HepG2 (cell line): Measurements from ENCODE around the gene CTNND2. TPM values are rescaled to one million over a fixed set of nuclear protein-coding genes. Genes with fewer than 3 reads are reported as not detected.

ENCODE experiments used
- ATAC-seq: fragments of 200-7000 bp; cut with Tn5 transposase; 3 replicates; pipeline ENCODE4 v1.9.1; 2020; ENCODE audit warnings: mild to moderate bottlenecking, moderate library complexity
- BruUV-seq: library from RNA; stranded (reverse); fragments of 400-500 nt; replicated peaks from 2 replicates; lab custom pipeline; 2021; lab: Mats Ljungman, UMichigan
- CTCF ChIA-PET: fragments of 300-600 bp; formaldehyde crosslinking; extraction: SDS; loops from one replicate; lab custom pipeline; 2021; ENCODE audit warnings: low total read pairs, inconsistent platforms, low intra/inter-chr PET ratio; lab: Yijun Ruan, JAX
- POLR2A ChIA-PET: fragments of 350-600 bp; sonication (Branson Sonifier 250); formaldehyde crosslinking; loops from one replicate; lab custom pipeline; 2020; ENCODE audit warnings: antibody characterized with exemption, inconsistent platforms; lab: Yijun Ruan, JAX
- DNase-seq: peaks from one replicate; pipeline ENCODE4 v3.0.0-alpha.2; 2015; ENCODE audit warnings: low spot score
- FAIRE-seq: peaks from 3 replicates; lab custom pipeline; 2011; peaks lifted over from hg19 to GRCh38; lab: Jason Lieb, UNC
- H2AFZ ChIP-seq: one replicate; pipeline ENCODE4 v1.6.1; 2011; ENCODE audit warnings: low read length, inconsistent platforms
- H3K27ac ChIP-seq: fragments of 300-600 bp; 3 replicates; pipeline ENCODE4 v1.8.0; 2011; ENCODE audit warnings: mixed run types, mild to moderate bottlenecking, mixed read lengths, low read length, inconsistent platforms; ENCODE audit not compliant: insufficient read depth; ENCODE audit errors: extremely low read length
- H3K27me3 ChIP-seq, 2 experiments: fragments of 200-600 bp in 1 of 2; 2 replicates in 1 of 2; 3 replicates in 1 of 2; pipeline versions ENCODE4 v1.6.0 to v1.8.0; 2011; ENCODE audit warnings: low read length in 2 of 2, mild to moderate bottlenecking in 2 of 2, moderate library complexity in 2 of 2, inconsistent platforms in 1 of 2; ENCODE audit not compliant: insufficient read depth in 2 of 2, control insufficient read depth in 1 of 2
- H3K36me3 ChIP-seq, 2 experiments: fragments of 200-600 bp in 1 of 2; replicated peaks in 1 of 2; 2 replicates in 1 of 2; 3 replicates in 1 of 2; pipeline versions ENCODE4 v1.5.1 to v1.8.0; 2011; ENCODE audit warnings: low read length in 2 of 2, inconsistent platforms in 1 of 2; ENCODE audit not compliant: insufficient read depth in 2 of 2, control insufficient read depth in 1 of 2
- H3K4me1 ChIP-seq: 2 replicates; pipeline ENCODE4 v1.5.1; 2012; ENCODE audit warnings: low read length, inconsistent platforms; ENCODE audit not compliant: insufficient read depth
- H3K4me2 ChIP-seq: 2 replicates; pipeline ENCODE4 v1.6.0; 2011; ENCODE audit warnings: low read depth, low read length, inconsistent platforms
- H3K4me3 ChIP-seq, 3 experiments: fragments of 200-600 bp in 1 of 3; sonication (generic), shearing (Covaris generic) in 1 of 3; replicated peaks in 1 of 3; 2 replicates each; pipeline ENCODE4 v1.5.1; 2011 to 2016; ENCODE audit warnings: low read length in 3 of 3, inconsistent platforms in 2 of 3, low read depth in 2 of 3, mild to moderate bottlenecking in 2 of 3, control low read depth in 1 of 3, mixed read lengths in 1 of 3; ENCODE audit not compliant: insufficient read depth in 1 of 3
- H3K79me2 ChIP-seq: one replicate; pipeline ENCODE4 v1.6.1; 2011; ENCODE audit warnings: low read length, inconsistent platforms; ENCODE audit not compliant: insufficient read depth
- H3K9ac ChIP-seq: 2 replicates; pipeline ENCODE4 v1.6.0; 2011; ENCODE audit warnings: mild to moderate bottlenecking, low read depth, low read length, inconsistent platforms; ENCODE audit not compliant: insufficient read depth
- H3K9me3 ChIP-seq: 2 replicates; pipeline ENCODE4 v1.5.1; 2012; ENCODE audit warnings: mild to moderate bottlenecking, low read length
- H4K20me1 ChIP-seq: 2 replicates; pipeline ENCODE4 v1.6.0; 2011; ENCODE audit warnings: inconsistent platforms, mild to moderate bottlenecking, low read length, moderate library complexity; ENCODE audit not compliant: insufficient read depth
- CEBPG ChIP-seq: IDR thresholded peaks from 2 replicates; pipeline ENCODE4 v1.6.1; 2016
- MAFF ChIP-seq: IDR thresholded peaks from 2 replicates; pipeline ENCODE4 v1.6.1; 2011; ENCODE audit warnings: low read depth, low read length, improper control_type of control experiment
- MBNL3 ChIP-seq: fragments of 250-450 bp; sonication (Bioruptor Pico); conservative IDR thresholded peaks from 2 replicates; pipeline ENCODE4 v1.8.0; 2022; ENCODE audit warnings: mild to moderate bottlenecking, inconsistent platforms
- MED13 ChIP-seq: sonication (generic); formaldehyde crosslinking; IDR thresholded peaks from 2 replicates; pipeline ENCODE4 v1.5.0; 2020; ENCODE audit warnings: missing genetic modification reagents
- RAD21 ChIP-seq: fragments of 450-650 bp; formaldehyde crosslinking; IDR thresholded peaks from 2 replicates; pipeline ENCODE4 v1.5.0; 2020; ENCODE audit warnings: mild to moderate bottlenecking
- RAD51 ChIP-seq: fragments of 450-650 bp; IDR thresholded peaks from 2 replicates; pipeline ENCODE4 v1.6.1; 2016; ENCODE audit warnings: borderline replicate concordance
- SIX4 ChIP-seq: sonication (generic); formaldehyde crosslinking; IDR thresholded peaks from 2 replicates; pipeline ENCODE4 v1.4.0; 2020; ENCODE audit warnings: missing genetic modification reagents
- ZC3H4 ChIP-seq: sonication (generic); formaldehyde crosslinking; IDR thresholded peaks from 2 replicates; pipeline ENCODE4 v1.4.0; 2020; ENCODE audit warnings: missing genetic modification reagents, borderline replicate concordance
- WGBS: methylation state at CpG from one replicate; pipeline ENCODE4 v1.1.6; 2017; ENCODE audit warnings: low lambda C conversion rate; 5-methylcytosine and 5-hydroxymethylcytosine counted together
- in situ Hi-C: cut with HindIII; loops from 2 replicates; pipeline ENCODE4 v1.10.0; 2017; ENCODE audit warnings: low pct_unique_long_range_greater_than_20kb; ENCODE audit not compliant: extremely low pct_ligation_motif_present
- intact Hi-C: fragments of 100-400 bp; cut with micrococcal nuclease; formaldehyde crosslinking; loops from one replicate; pipeline ENCODE4 v1.10.0; 2022; ENCODE audit not compliant: unreplicated experiment
- polyA plus RNA-seq, 8 experiments: library from polyadenylated mRNA; depleted of rRNA in 3 of 8; stranded (reverse) in 7 of 8; unstranded in 1 of 8; fragments of >200 nt; fragmentation: Illumina TruSeq in 4 of 8; extraction: Trizol in 4 of 8; gene quantifications; 2 replicates each; pipeline versions ENCODE4 v1.2.1 to v1.2.3, GENCODE V29; 2011 to 2016; ENCODE audit warnings: low read depth in 4 of 8, missing spikeins in 1 of 8, mixed read lengths in 1 of 8; ENCODE audit not compliant: insufficient read depth in 1 of 8
- total RNA-seq, 5 experiments: library from RNA; depleted of rRNA; stranded (reverse); fragments of >200 nt; fragmentation: Illumina TruSeq; extraction: Trizol; gene quantifications; 2 replicates each; pipeline ENCODE4 v1.2.3, GENCODE V29; 2016; ENCODE audit warnings: low read depth in 1 of 5
- TF ChIP-seq, protein P1 (sequence below): sonication (generic); formaldehyde crosslinking; IDR thresholded peaks from 2 replicates; pipeline ENCODE4 v1.5.1; 2020; ENCODE audit warnings: mild to moderate bottlenecking, missing genetic modification reagents, borderline replicate concordance

Gene CTNND2
- total and polyA plus RNA-seq, 2 of the 13 experiments (the other 11 are each of a cell fraction or from before 2014, with no cell fraction given): not detected

DNA sequence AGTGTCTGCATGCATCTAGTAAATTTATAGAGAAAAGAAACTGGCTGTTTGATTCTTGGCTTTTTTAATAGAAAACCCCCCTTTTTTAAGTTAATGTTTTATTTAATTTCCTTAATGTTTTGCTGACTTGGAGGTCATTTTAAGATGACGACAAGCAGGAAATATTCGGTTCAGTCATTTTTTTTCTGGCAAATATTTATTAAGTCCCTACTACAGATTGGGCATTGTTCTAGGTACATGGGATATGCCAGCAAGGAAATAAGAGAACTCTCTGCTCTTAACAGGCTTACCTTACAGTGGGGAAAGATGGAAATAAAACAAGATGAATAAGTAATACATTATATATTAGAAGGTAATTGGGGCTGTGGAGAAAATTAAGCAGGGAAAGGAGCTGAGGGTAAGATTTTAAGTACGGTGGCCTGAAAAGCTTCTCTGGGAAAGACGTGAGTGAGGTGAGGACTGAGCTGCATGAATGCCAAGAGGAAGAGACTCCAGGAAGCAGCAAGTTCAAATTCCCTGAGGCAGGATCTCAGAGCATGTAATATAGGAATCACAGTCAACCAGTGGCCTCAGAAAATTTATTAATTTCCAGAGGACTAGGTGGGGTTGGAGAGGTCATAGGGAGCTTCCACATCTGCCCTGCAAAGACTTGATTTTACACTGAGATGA lies 827.2 kb downstream of the CTNND2 start:
- BruUV-seq: no TSS peak
- Histone ChIP-seq H3K79me2 (no peaks in the 10 kb centered on the region), H3K9me3 (no peaks in the 10 kb centered on the region), H3K4me2 (no peak overlapping the region), H4K20me1 (no peaks in the 10 kb centered on the region), H3K4me3 (no peak overlapping the region), H3K27ac (no peak overlapping the region), H3K4me1 (no peaks in the 10 kb centered on the region), H3K27me3 (0 out of 5 replicates have a peak, but pooled peaks cover 0 to 2% of the 10 kb centered on the region in 2 experiments), H3K9ac (no peak overlapping the region), H2AFZ (no peak overlapping the region), H3K36me3 (no peaks in the 10 kb centered on the region)
- FAIRE-seq (no peak), DNase-seq (no peak), ATAC-seq (no peak)
- in situ Hi-C loops: no loop called here
- TF ChIP-seq RAD21 (CRISPR knock-in tag) (no peak), MBNL3 (no peak), SIX4 (CRISPR knock-in tag) (no peak), MED13 (CRISPR knock-in tag) (no peak), RAD51 (no peak), MAFF (no peak), ZC3H4 (no peak), CEBPG (no peak)
- TF ChIP-seq, protein P1, sequence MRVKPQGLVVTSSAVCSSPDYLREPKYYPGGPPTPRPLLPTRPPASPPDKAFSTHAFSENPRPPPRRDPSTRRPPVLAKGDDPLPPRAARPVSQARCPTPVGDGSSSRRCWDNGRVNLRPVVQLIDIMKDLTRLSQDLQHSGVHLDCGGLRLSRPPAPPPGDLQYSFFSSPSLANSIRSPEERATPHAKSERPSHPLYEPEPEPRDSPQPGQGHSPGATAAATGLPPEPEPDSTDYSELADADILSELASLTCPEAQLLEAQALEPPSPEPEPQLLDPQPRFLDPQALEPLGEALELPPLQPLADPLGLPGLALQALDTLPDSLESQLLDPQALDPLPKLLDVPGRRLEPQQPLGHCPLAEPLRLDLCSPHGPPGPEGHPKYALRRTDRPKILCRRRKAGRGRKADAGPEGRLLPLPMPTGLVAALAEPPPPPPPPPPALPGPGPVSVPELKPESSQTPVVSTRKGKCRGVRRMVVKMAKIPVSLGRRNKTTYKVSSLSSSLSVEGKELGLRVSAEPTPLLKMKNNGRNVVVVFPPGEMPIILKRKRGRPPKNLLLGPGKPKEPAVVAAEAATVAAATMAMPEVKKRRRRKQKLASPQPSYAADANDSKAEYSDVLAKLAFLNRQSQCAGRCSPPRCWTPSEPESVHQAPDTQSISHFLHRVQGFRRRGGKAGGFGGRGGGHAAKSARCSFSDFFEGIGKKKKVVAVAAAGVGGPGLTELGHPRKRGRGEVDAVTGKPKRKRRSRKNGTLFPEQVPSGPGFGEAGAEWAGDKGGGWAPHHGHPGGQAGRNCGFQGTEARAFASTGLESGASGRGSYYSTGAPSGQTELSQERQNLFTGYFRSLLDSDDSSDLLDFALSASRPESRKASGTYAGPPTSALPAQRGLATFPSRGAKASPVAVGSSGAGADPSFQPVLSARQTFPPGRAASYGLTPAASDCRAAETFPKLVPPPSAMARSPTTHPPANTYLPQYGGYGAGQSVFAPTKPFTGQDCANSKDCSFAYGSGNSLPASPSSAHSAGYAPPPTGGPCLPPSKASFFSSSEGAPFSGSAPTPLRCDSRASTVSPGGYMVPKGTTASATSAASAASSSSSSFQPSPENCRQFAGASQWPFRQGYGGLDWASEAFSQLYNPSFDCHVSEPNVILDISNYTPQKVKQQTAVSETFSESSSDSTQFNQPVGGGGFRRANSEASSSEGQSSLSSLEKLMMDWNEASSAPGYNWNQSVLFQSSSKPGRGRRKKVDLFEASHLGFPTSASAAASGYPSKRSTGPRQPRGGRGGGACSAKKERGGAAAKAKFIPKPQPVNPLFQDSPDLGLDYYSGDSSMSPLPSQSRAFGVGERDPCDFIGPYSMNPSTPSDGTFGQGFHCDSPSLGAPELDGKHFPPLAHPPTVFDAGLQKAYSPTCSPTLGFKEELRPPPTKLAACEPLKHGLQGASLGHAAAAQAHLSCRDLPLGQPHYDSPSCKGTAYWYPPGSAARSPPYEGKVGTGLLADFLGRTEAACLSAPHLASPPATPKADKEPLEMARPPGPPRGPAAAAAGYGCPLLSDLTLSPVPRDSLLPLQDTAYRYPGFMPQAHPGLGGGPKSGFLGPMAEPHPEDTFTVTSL (CRISPR knock-in tag): no peak
- 21% methylated on average over 4 of the region's 4 CpGs for WGBS
- intact Hi-C loops: no loop called here
- POLR2A ChIA-PET: no interaction called here
- CTCF ChIA-PET: no interaction called here
